Left colon (tissue), 2 donors: ENCODE results near the gene TRAK1. TPM values are rescaled to one million over a fixed set of nuclear protein-coding genes. Genes with fewer than 3 reads are reported as not detected.

Source experiments
- ATAC-seq: fragments of 200-7000 bp; cut with Tn5 transposase; one replicate; pipeline ENCODE4 v1.9.1; 2020; ENCODE audit warnings: mild to moderate bottlenecking, moderate library complexity
- DNase-seq, 2 donors: peaks; one replicate each; pipeline ENCODE4 v3.0.0-alpha.2; 2020
- intact Hi-C, 2 donors: fragments of 100-400 bp; cut with DNase I in 1 of 2; cut with micrococcal nuclease in 1 of 2; formaldehyde crosslinking; loops; one replicate each; pipeline versions ENCODE4 v1.11.2 to v1.14.0; 2022; cut with DNase I, micrococcal nuclease
- total RNA-seq, 2 donors: library from RNA; stranded (reverse); fragmentation: NEBNext Ultra II Directional; extraction: Animal tissue kit (Norgen Biotek cat#: 25700); gene quantifications; one replicate each; pipeline ENCODE4 v1.2.1, GENCODE V29; 2021
- donor health status: DM: no; HTN: no; CAD: no.
- donor health status: DM: yes; HTN: yes; CAD: no.

TRAK1 gene
- total RNA-seq, 2 donors from 2014 or later = 81.2 to 91.6 TPM

DNA sequence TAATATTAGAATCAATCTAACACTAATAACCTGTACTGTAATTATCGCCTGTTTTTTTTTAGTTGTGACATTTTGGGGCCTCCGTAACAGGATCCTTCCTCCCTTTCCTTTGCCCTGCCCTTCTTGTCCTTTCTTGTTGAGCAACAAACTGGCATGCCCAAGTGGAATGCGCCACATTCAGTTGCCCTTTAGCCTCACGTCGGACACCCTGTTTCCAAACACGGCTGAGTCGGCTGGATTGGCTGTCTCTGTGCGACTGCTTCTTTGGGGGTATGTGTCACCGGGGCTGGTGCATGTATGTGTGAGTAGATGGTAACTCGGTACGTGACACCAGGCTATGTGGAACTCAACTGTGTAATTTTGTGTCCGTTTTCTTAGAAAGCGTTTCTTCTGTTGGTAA lies 24.1 kb downstream of the TRAK1 start:
- DNase-seq (no peak), ATAC-seq (no peak)
- intact Hi-C loops = loop anchor here in 1 of 2 donors (5.0 to 10.0 kb wide), 2 partner anchors 77 to 330 kb away; no protein-coding TSS in a partner anchor

DNA sequence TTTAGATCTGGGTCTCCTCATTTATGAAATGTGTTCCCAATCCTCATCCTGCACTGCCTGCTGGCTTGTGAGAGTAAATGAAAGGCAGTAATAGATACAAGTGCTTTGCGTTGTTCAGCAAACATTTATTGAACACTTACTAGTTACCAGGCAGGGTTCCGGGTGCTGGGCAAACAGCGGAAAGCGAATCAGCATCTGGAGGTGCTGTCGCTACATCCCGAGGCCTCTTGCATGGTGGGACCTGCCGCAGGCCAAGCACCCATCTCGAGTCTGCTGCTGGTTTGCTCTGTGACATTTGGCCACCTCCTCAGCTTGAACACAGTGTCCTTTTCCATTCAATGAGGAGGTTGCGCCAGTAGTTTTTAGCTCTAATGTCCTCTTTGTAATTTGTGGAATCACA lies 24.8 kb downstream of the TRAK1 start:
- intact Hi-C loops = loop anchor here in 1 of 2 donors (5.0 to 10.0 kb wide), 2 partner anchors 76 to 329 kb away; no protein-coding TSS in a partner anchor
- DNase-seq = no peak
- no peak for ATAC-seq

DNA sequence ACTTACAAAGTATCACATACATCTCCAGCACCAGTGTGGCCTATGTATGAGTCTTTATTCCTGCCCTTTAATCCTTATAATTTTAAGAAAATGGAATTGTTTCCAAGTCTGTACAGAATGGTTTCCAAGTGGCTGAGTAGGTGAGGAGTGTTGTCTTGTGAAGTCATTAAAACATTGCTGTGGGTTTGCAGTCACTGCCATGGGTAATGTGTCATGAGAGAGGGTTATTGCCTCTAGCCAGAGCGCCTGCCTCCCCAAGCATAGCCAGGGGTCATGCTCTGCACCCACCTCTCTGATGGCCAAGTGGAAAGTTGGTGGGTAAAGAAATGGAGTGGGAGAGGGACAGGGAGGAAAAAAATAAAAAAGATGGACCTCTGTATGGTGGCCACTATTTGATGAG lies 25.3 kb downstream of the TRAK1 start:
- ATAC-seq (no peak), DNase-seq (no peak)
- intact Hi-C loops = loop anchor here in 1 of 2 donors (5.0 to 10.0 kb wide), 2 partner anchors 76 to 328 kb away; no protein-coding TSS in a partner anchor

DNA sequence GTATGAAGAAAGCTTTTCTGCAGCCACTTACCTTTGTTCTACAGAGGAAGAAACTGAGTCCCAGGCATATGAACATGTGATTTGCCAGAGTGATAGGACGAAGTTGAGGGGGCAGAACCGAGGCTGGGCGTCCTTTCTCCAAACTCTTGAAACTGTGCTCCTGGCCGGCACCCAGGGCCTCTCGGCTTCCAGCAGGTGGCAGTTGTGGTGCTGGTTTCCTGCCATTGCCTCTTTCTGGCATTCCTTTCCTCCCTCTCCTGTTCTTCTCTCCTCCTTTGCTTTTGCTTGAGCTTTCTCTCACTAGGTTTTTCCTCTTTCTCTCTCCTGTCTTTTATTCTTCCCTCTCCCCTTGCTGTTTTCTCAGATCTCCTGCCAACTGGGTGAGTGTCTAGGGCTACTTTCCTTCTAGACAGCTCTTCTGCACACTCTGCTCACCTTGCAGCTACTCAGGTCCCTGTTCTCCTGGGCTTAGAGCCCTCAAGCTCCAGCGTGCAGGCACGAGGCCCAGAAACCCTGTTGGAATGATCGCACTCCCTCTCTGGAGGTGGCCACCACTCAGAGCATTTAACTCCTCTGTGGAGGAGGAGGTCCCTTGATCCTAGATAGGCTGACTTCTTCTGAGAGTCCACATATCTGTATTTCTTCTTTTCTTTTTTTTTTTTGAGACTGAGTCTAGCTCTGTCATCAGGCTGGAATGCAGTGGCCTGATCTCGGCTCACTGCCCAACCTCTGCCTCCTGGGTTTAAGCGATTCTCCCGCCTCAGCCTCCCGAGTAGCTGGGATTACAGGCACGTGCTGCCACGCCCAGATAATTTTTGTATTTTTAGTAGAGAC lies 26.2 kb downstream of the TRAK1 start:
- intact Hi-C loops = loop anchor here in 1 of 2 donors (5.0 to 10.0 kb wide), 2 partner anchors 75 to 327 kb away; no protein-coding TSS in a partner anchor
- peak in 1 of 2 donors; percentile 49 for DNase-seq
- ATAC-seq = peak; percentile 70

DNA sequence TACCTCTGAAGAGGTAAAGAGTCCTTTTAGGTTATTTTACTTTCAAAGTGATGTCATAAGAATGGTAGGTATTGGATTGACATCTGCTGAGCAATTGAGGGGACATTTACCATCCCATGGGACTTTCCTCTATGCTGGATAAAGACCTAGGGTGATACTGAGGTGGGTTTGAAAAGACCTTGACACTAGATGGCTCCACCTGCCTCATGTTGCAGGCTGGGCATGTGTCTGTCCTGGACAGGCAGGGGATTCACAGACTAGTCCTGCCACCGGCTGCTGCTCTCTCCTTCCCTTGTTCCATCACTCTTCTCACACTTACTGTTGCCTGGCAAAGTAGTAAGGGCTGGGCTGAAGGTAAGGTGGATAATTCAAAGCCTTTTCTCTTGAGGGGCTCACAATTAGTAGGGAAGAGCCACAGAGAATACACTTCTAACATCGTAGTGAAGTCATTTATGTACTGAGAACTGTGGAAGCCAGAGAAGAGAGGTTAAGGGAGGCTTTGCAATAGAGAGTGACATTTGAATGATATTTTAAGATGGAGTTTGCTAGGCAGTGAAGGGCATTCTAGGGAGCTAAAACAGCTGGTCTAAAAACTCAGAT lies 27.7 kb downstream of the TRAK1 start:
- ATAC-seq (peak; percentile 79), DNase-seq (no peak)
- intact Hi-C loops = loop anchor here in 1 of 2 donors (5.0 to 10.0 kb wide), 2 partner anchors 73 to 326 kb away; no protein-coding TSS in a partner anchor

DNA sequence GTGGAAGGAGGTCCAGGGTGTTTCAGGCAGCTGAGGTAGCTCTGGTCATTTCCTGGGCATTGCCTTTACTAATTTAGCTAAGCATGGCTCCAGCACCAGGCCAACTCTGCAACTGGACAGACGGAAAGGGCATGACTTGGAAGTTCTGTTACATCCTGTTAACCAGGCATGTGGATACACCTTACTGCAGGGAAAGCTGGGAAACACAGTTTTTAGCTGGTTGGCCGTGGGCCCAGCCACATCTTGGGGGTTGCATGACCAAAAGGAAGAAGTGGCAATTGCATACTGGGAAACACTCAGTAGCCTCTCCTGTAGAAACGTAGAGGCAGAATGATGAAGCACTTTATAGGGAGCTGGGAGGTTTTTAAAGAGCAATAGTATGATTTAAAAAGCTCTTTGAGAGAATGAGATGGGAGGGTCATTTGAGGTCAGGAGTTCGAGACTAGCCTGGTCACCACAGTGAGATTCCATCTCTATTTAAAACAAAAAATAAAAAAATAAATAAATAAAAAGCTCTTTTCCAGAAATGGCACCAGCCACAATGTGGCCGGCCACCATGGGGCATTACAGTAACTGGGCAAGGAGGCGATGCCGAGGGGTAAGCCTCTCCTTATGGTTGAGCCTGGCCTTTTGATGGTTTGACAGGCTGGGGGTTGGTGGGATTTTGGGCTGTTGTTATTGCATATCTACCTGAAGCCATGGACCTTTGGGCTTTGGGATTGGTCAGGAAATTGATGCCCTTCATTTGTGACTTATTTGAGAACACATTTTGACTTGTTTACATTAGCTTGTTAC lies 28.6 kb downstream of the TRAK1 start:
- DNase-seq (no peak), ATAC-seq (no peak)
- intact Hi-C loops = loop anchor here in 1 of 2 donors (5.0 to 10.0 kb wide), 2 partner anchors 73 to 325 kb away; no protein-coding TSS in a partner anchor

DNA sequence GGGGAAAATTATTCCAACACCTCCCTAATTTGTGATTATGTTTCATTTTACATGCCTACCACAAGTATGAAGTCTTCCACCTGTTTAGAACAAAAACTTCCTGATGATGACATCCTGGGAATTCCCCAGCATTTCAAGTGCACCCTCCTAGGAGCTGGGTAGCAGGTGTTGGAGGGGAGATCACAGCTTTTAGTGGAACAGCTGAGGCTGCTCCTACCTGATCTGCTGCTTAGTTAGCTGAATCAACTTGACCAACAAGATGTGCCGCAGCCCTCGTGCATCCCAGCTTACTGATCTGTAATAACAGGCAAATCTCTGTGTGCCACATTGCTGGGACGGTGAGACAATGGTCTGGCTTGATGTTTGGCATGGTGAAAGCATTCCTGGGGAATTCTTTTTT lies 29.7 kb downstream of the TRAK1 start:
- intact Hi-C loops = no loop called here
- DNase-seq (no peak), ATAC-seq (peak; percentile 7)

DNA sequence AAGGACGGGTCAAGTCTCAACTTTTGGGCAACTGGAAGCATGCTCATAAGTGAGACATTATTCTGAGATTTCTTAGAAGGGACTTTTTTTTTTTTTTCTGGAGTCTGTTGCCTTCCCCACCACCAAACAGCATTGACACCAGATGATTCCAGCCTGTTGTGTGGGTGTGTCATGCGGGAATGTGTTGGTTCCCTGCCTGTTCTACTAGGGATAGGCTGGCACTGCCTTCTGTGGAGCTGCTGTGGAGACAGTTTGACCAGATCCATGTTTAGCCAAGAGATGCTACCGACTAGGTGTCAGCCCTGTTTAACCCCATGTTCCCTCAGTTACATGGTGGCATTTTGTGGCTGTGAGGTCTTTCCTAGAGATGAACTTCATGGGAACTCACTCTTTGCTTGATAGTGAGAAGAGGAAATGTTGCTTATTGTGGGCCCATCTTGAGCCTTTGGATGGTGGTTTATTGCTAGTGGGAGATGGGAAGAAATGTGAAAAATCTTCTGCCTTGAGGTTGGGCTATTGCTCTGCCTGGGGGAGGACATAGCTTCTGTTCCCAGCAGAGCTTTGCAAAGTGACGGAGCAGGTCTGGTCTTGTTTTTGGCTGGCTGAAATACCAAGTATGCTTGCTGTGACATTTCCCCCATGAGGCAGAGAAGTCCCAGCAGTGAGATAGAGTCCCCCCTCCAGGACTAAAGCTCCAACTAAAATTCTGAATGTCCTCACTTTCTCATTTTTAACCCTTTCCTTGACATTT lies 31.3 kb downstream of the TRAK1 start:
- DNase-seq (no peak), ATAC-seq (no peak)
- intact Hi-C loops = no loop called here

DNA sequence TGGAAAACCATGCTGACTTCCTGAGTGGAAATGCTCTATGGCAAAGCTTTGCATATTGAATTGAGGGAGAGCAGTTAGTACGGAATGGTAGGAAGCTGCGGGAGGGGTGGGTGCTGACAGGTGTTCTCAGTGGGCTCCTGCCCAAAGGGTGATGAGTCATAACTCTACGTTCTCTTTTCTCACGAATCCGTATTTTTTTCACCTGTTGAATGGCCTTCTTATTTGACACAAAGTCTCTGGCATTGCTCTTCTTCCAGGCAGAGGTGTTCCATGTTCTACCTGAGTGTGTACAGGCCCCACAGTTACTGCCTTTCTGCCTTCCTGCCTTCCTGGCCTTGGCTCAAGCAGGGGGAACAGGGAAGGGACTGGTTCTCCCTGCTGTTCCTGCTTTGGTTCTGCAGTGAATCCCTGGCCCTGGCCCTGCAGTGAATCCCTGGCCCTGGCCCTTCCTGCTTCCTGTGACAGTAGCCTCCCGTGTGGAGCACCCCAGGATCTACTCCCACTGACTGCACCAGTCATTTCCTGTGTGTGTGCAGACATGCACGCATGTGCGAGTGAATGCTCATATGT lies 31.9 kb downstream of the TRAK1 start:
- no peak for DNase-seq
- ATAC-seq = peak; percentile 15
- intact Hi-C loops = no loop called here

DNA sequence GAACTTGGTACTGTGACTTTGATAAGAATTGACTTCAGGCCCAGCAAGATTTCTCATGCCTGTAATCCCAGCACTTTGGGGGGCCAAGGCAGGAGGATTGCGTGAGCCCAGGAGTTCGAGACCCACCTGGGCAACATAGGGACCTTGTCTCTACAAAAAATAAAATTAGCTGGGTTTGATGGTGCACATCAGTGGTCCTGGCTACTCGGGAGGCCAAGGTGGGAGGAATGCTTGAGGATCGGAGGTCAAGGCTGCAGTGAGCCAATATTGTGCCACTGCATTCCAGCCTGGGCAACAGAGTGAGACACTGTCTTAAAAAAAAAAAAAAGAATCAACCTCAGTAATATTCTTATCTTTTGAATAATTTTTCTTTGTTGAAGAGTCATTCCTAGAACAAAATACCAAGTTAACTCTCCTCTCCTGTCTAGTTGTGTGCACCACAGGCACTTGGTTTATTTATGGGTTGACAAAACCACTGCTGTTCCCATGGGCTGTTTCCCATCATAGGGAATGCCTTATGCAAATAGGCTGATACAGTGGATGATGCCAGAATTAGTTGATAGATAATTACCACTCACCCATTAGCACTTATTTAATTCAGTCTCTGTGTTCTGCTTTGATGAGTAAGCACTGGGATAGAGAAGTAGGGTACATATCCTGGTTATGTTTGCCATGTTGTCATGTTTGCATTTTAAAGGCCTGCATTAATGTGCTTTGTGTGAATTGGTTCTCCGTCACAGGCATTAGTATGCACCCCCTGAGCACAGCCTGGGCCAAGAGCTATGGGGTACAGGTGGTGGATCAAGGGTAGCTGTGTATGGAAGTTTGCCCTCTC lies 32.9 kb downstream of the TRAK1 start:
- ATAC-seq (no peak), DNase-seq (no peak)
- intact Hi-C loops = no loop called here

DNA sequence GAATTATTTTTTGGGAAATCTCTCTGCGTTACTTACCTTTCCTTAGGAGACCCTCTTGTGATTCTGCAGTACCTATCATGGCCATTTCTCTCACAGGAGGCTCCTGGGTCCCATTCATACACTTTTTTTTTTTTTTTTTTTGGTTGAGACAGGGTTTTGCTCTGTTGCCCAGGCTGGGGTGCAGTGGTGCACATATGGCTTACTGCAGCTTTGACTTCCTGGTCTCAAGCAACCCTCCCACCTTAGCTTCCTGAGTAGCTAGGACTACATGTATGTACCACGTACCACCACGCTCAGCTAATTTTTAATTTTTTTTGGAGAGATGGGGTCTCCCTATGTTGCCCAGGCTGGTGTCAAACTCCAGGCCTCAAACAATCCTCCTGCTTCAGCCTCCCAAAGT lies 36.1 kb downstream of the TRAK1 start:
- ATAC-seq (no peak), DNase-seq (no peak)
- intact Hi-C loops = no loop called here

DNA sequence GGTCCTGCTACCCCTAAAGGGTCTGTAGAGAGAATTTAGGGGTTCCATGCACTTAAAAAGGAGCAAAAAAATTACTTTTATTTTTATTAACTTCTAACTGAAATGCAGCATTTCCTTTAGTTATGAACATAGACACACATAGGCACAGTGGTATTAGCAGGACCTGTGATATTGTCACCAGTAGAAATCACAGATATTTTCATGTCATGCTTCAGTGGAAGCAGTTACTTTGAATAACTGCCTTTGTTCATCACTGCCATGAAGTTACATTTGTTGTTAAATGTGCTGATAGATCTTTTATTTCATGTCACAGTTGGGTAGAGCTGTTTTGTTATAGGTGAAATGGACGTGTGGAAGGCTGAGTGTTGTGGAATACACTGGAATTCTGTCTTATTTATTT lies 37.4 kb downstream of the TRAK1 start:
- intact Hi-C loops = no loop called here
- no peak for ATAC-seq
- DNase-seq = no peak

DNA sequence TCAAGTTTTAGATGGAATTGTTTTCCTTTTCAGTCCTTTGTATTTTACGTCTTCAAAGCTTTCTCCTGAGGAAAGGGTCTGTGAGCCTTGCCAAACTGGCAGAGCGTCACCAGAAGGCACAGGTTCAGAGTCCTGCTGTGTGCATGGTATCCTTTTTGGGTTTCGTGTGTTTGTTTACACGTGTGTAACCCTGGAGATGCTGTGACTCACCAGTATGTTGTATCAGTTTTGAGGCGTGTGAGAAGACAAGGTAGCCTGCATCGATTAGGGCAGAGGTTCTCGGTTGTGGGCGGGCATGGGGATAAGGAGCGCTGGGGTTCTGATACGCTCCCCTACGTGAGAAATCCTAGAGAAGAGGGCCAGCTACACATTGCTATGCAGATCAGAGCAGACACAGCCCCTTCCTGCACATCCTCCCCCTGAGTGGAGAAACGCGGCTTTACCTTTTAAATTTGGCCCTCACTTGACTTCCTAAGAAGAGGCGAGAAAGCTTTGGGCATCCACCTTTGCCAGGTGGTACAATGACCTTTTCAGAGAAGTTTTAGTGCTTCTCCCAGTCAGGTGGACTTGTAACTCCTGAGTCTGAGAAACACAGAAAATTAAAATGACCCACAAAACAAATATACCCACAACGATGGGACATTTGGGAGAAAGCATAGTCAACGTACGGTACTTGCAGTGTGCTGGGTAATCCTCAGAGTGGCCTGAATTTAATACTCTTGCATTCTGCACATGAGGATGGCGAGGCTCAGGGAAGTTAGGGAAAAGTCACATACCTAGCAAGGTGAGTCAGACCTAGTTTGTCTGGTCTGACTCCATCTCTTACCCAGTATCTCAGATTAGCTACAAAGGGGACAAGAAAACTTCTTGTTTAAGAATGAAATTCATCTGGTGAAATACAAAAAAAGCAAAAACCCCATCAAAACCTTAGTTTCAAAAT lies 38.1 kb downstream of the TRAK1 start:
- intact Hi-C loops = no loop called here
- ATAC-seq = peak; percentile 52
- DNase-seq = no peak

DNA sequence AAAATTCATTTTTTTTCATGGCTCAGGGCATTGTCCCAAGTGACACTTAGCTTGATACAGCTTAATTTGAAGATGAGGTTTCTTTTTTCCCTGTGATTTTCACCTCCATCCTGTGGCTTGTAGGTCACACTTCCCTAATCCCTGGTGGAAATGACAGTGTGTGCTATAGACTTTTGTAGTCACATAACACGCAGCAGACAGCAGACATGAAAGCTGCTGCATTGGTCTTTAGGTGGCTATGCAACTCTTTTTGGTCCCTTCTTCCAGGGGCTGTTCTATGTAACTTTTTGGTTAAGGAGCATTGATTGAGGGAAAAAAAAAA lies 38.8 kb downstream of the TRAK1 start:
- DNase-seq (no peak), ATAC-seq (peak; percentile 43)
- intact Hi-C loops = no loop called here

DNA sequence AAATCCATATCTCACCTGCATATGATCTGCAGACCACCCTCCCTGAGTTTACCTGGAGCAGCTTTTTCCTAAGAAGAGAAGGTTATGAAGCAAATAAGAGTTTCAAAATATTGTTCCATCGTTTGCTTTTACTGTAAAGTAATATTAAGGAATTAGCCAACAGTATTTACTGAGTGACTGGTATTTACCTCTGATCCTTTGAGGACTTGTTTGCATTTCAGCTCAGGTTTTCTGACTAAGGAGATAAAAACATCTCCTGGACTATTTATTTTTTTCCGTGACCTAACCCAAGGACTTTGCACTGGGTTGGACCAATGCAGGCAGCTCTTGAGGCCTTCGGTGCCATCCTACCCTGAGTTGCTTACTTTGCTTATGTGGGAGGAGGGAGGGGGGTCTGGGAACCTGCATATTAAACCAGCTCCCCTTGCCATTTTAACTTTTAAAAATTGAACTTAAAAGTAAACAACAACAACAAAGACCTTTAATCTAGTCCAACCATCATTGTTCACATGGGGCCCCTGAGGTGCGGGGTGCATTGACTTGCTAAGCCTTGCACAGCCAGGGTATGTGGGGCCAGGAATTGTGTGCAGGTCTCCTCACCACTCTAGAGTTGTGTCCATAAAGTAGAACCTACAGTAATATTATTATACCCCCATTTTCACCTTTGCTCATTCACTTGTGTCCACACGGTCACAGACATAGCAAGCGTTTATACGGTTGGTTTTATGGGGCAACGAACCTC lies 39.3 kb downstream of the TRAK1 start:
- DNase-seq (peak; percentile 40 to 77), ATAC-seq (peak; percentile 74)
- intact Hi-C loops = no loop called here
